Measurements from ENCODE around the gene IFT122. TPM values are rescaled to one million over a fixed set of nuclear protein-coding genes. Genes with fewer than 3 reads are reported as not detected.
"Not testable (repeated sequence)": the region's sequence is repeated elsewhere in the genome, so short reads cannot be mapped to it uniquely, and the experiment has no call there.

Gene IFT122
- total and polyA plus RNA-seq, 9 donors = 21.6 to 41.2 (median 28.7) TPM

GRCh38 chr3:129482721-129483120 is 42.7 kb downstream of the IFT122 start:
- no peaks in the 10 kb centered on the region for H3K27me3 ChIP-seq (ENCODE audit: control insufficient read depth, insufficient read depth, low read length)
- H3K36me3 ChIP-seq (ENCODE audit: control insufficient read depth, insufficient read depth, low read length) = peaks cover 53% of the 10 kb centered on the region
- no CpG with 5 or more reads among the region's 1 CpG for WGBS (ENCODE audit: insufficient coverage)
- no peak overlapping the region for H3K4me3 ChIP-seq (ENCODE audit: low read length)
- H3K4me1 ChIP-seq (ENCODE audit: control insufficient read depth, insufficient read depth, low read length) = peaks cover 39% of the 10 kb centered on the region
- DNase-seq = no peak
- H3K27ac ChIP-seq (ENCODE audit: low read length) = peak overlapping the region; percentile 82
- H3K9me3 ChIP-seq (replicated peaks; ENCODE audit: control insufficient read depth, low read depth, low read length) = no peaks in the 10 kb centered on the region

GRCh38 chr3:129483870-129484269 is 43.8 kb downstream of the IFT122 start:
- Histone ChIP-seq H3K4me3 (ENCODE audit: low read length) (no peak overlapping the region), H3K9me3 (replicated peaks; ENCODE audit: control insufficient read depth, low read depth, low read length) (no peaks in the 10 kb centered on the region), H3K27ac (ENCODE audit: low read length) (no peak overlapping the region), H3K4me1 (ENCODE audit: control insufficient read depth, insufficient read depth, low read length) (peaks cover 42% of the 10 kb centered on the region), H3K36me3 (ENCODE audit: control insufficient read depth, insufficient read depth, low read length) (peaks cover 48% of the 10 kb centered on the region), H3K27me3 (ENCODE audit: control insufficient read depth, insufficient read depth, low read length) (no peaks in the 10 kb centered on the region)
- 58% methylated on average over 6 of the region's 8 CpGs for WGBS (ENCODE audit: insufficient coverage)
- DNase-seq = no peak

- not testable (repeated sequence) for DNase-seq; H3K27me3 ChIP-seq (ENCODE audit: control insufficient read depth, insufficient read depth, low read length); H3K9me3 ChIP-seq (replicated peaks; ENCODE audit: control insufficient read depth, low read depth, low read length); H3K4me3 ChIP-seq (ENCODE audit: low read length); H3K27ac ChIP-seq (ENCODE audit: low read length)
- 95% methylated on average over 3 of the region's 6 CpGs for WGBS (ENCODE audit: insufficient coverage)
- Histone ChIP-seq H3K36me3 (ENCODE audit: control insufficient read depth, insufficient read depth, low read length) (peaks cover 38% of the 10 kb centered on the region), H3K4me1 (ENCODE audit: control insufficient read depth, insufficient read depth, low read length) (peaks cover 42% of the 10 kb centered on the region)
Measured at GRCh38 chr3:129485146-129485545, 45.1 kb downstream of the IFT122 start.

- Histone ChIP-seq H3K9me3 (replicated peaks; ENCODE audit: control insufficient read depth, low read depth, low read length) (no peaks in the 10 kb centered on the region), H3K4me1 (ENCODE audit: control insufficient read depth, insufficient read depth, low read length) (peaks cover 49% of the 10 kb centered on the region), H3K27ac (ENCODE audit: low read length) (peak overlapping the region; percentile 81), H3K4me3 (ENCODE audit: low read length) (no peak overlapping the region), H3K27me3 (ENCODE audit: control insufficient read depth, insufficient read depth, low read length) (no peaks in the 10 kb centered on the region), H3K36me3 (ENCODE audit: control insufficient read depth, insufficient read depth, low read length) (peaks cover 40% of the 10 kb centered on the region)
- peak; percentile 82 for DNase-seq
- 57% methylated on average over 7 of the region's 11 CpGs for WGBS (ENCODE audit: insufficient coverage)
Measured at GRCh38 chr3:129485721-129486663, 46.0 kb downstream of the IFT122 start.

GRCh38 chr3:129486664-129487035 is 46.6 kb downstream of the IFT122 start:
- peaks cover 43% of the 10 kb centered on the region for H3K36me3 ChIP-seq (ENCODE audit: control insufficient read depth, insufficient read depth, low read length)
- peaks cover 45% of the 10 kb centered on the region for H3K4me1 ChIP-seq (ENCODE audit: control insufficient read depth, insufficient read depth, low read length)
- H3K4me3 ChIP-seq (ENCODE audit: low read length) = no peak overlapping the region
- DNase-seq = no peak
- H3K27ac ChIP-seq (ENCODE audit: low read length) = peak overlapping the region; percentile 81
- no peaks in the 10 kb centered on the region for H3K27me3 ChIP-seq (ENCODE audit: control insufficient read depth, insufficient read depth, low read length)
- no CpG with 5 or more reads among the region's 2 CpGs for WGBS (ENCODE audit: insufficient coverage)
- H3K9me3 ChIP-seq (replicated peaks; ENCODE audit: control insufficient read depth, low read depth, low read length) = no peaks in the 10 kb centered on the region

GRCh38 chr3:129487183-129487867 is 47.3 kb downstream of the IFT122 start:
- Histone ChIP-seq H3K27ac (ENCODE audit: low read length) (peak overlapping the region; percentile 81), H3K4me1 (ENCODE audit: control insufficient read depth, insufficient read depth, low read length) (peaks cover 38% of the 10 kb centered on the region)
- WGBS (ENCODE audit: insufficient coverage) = 67% methylated on average over 9 of the region's 13 CpGs

GRCh38 chr3:129487868-129488335 is 47.9 kb downstream of the IFT122 start:
- Histone ChIP-seq H3K4me1 (ENCODE audit: control insufficient read depth, insufficient read depth, low read length) (peaks cover 33% of the 10 kb centered on the region), H3K36me3 (ENCODE audit: control insufficient read depth, insufficient read depth, low read length) (peaks cover 43% of the 10 kb centered on the region)
- 69% methylated on average over 3 of the region's 4 CpGs for WGBS (ENCODE audit: insufficient coverage)
- H3K4me3 ChIP-seq (ENCODE audit: low read length); H3K27ac ChIP-seq (ENCODE audit: low read length); H3K9me3 ChIP-seq (replicated peaks; ENCODE audit: control insufficient read depth, low read depth, low read length); DNase-seq; H3K27me3 ChIP-seq (ENCODE audit: control insufficient read depth, insufficient read depth, low read length): not testable (repeated sequence)

More at GRCh38 chr3:129487183-129487867, 47.3 kb downstream of the IFT122 start:
- Histone ChIP-seq H3K36me3 (ENCODE audit: control insufficient read depth, insufficient read depth, low read length) (peaks cover 41% of the 10 kb centered on the region), H3K9me3 (replicated peaks; ENCODE audit: control insufficient read depth, low read depth, low read length) (no peaks in the 10 kb centered on the region), H3K4me3 (ENCODE audit: low read length) (no peak overlapping the region), H3K27me3 (ENCODE audit: control insufficient read depth, insufficient read depth, low read length) (no peaks in the 10 kb centered on the region)
- no peak for DNase-seq

- DNase-seq; H3K4me3 ChIP-seq (ENCODE audit: low read length); H3K27ac ChIP-seq (ENCODE audit: low read length); H3K9me3 ChIP-seq (replicated peaks; ENCODE audit: control insufficient read depth, low read depth, low read length); H3K27me3 ChIP-seq (ENCODE audit: control insufficient read depth, insufficient read depth, low read length): not testable (repeated sequence)
- 73% methylated on average over 1 of the region's 10 CpGs for WGBS (ENCODE audit: insufficient coverage)
- H3K36me3 ChIP-seq (ENCODE audit: control insufficient read depth, insufficient read depth, low read length) = peaks cover 45% of the 10 kb centered on the region
- peaks cover 37% of the 10 kb centered on the region for H3K4me1 ChIP-seq (ENCODE audit: control insufficient read depth, insufficient read depth, low read length)
Measured at GRCh38 chr3:129489258-129489657, 49.2 kb downstream of the IFT122 start.

GRCh38 chr3:129490273-129490675 is 50.2 kb downstream of the IFT122 start:
- H3K36me3 ChIP-seq (ENCODE audit: control insufficient read depth, insufficient read depth, low read length) = peaks cover 48% of the 10 kb centered on the region
- peak overlapping the region; percentile 75 for H3K27ac ChIP-seq (ENCODE audit: low read length)
- no peak overlapping the region for H3K4me3 ChIP-seq (ENCODE audit: low read length)
- peak; percentile 94 for DNase-seq
- 22% methylated on average over 3 of the region's 5 CpGs for WGBS (ENCODE audit: insufficient coverage)
- peaks cover 38% of the 10 kb centered on the region for H3K4me1 ChIP-seq (ENCODE audit: control insufficient read depth, insufficient read depth, low read length)
- H3K9me3 ChIP-seq (replicated peaks; ENCODE audit: control insufficient read depth, low read depth, low read length) = no peaks in the 10 kb centered on the region
- H3K27me3 ChIP-seq (ENCODE audit: control insufficient read depth, insufficient read depth, low read length) = no peaks in the 10 kb centered on the region

GRCh38 chr3:129491077-129491476 is 51.1 kb downstream of the IFT122 start:
- not testable (repeated sequence) for H3K27me3 ChIP-seq (ENCODE audit: control insufficient read depth, insufficient read depth, low read length); H3K9me3 ChIP-seq (replicated peaks; ENCODE audit: control insufficient read depth, low read depth, low read length); H3K27ac ChIP-seq (ENCODE audit: low read length); DNase-seq; H3K4me3 ChIP-seq (ENCODE audit: low read length)
- Histone ChIP-seq H3K4me1 (ENCODE audit: control insufficient read depth, insufficient read depth, low read length) (peaks cover 33% of the 10 kb centered on the region), H3K36me3 (ENCODE audit: control insufficient read depth, insufficient read depth, low read length) (peaks cover 47% of the 10 kb centered on the region)
- WGBS (ENCODE audit: insufficient coverage) = 78% methylated on average over 4 of the region's 4 CpGs
